ENCODE data around the gene CAPN3. TPM values are rescaled to one million over a fixed set of nuclear protein-coding genes. Genes with fewer than 3 reads are reported as not detected.

CAPN3 gene
- polyA plus RNA-seq, 1 donor (not counting 4 experiments of a cell fraction or from before 2014, with no cell fraction given), result 15.8 TPM

DNA sequence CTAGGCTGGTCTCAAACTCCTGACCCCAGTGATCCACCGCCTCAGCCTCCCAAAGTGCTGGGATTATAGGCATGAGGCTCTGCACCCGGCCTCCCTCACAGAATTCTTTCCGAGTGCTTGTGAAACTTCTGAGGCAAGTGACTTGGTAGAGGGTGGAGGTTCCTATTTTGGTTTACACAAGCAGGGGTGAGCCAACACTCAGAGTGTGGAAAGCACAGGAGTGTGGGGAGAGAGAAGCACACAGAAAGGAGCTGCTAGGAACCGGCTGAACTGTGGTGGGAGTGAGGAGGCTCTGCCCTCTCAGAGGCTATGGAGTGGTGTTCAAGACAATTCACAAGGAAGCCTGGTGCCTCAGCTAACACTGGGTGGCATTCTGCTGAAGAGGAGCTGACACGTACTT, 7.7 kb downstream of the CAPN3 start:
- Histone ChIP-seq H2AFZ (ENCODE audit: control insufficient read depth, low read length) (no peak overlapping the region), H3K9ac (ENCODE audit: control insufficient read depth, extremely low read depth, insufficient read depth, low read length) (no peak overlapping the region), H3K9me1 (ENCODE audit: control insufficient read depth, extremely low read depth, insufficient read depth, low read length) (no peaks in the 10 kb centered on the region), H3K9me3 (ENCODE audit: control insufficient read depth, low read depth, low read length) (no peaks in the 10 kb centered on the region), H3K27ac (ENCODE audit: control insufficient read depth, insufficient read depth, low read length) (no peak overlapping the region), H4K20me1 (ENCODE audit: control insufficient read depth, extremely low read depth, insufficient read depth, low read length) (no peaks in the 10 kb centered on the region), H3K27me3 (ENCODE audit: control insufficient read depth, extremely low read depth, insufficient read depth, low read length) (no peaks in the 10 kb centered on the region), H3K79me2 (ENCODE audit: control insufficient read depth, insufficient read depth, low read length) (no peaks in the 10 kb centered on the region), H3K4me1 (ENCODE audit: control insufficient read depth, extremely low read depth, insufficient read depth, low read length) (peaks cover 3% of the 10 kb centered on the region), H3K4me2 (ENCODE audit: control insufficient read depth, extremely low read depth, insufficient read depth, low read depth, low read length) (no peak overlapping the region), H3K36me3 (ENCODE audit: control insufficient read depth in 2 of 2, extremely low read depth in 1 of 2, insufficient read depth in 2 of 2, low read length in 2 of 2) (no peaks in the 10 kb centered on the region), H3K4me3 (ENCODE audit: control insufficient read depth in 2 of 3, extremely low read depth in 1 of 3, insufficient read depth in 2 of 3, low read depth in 1 of 3, low read length in 3 of 3) (no peak overlapping the region)
- DNase-seq (ENCODE audit: low read depth, low spot score) (no peak), FAIRE-seq (no peak)
- dilution Hi-C loops (cut with MboI; ENCODE audit: extremely low pct_ligation_motif_present, low sequenced_read_pairs), result no loop called here
- TF ChIP-seq, protein P1, sequence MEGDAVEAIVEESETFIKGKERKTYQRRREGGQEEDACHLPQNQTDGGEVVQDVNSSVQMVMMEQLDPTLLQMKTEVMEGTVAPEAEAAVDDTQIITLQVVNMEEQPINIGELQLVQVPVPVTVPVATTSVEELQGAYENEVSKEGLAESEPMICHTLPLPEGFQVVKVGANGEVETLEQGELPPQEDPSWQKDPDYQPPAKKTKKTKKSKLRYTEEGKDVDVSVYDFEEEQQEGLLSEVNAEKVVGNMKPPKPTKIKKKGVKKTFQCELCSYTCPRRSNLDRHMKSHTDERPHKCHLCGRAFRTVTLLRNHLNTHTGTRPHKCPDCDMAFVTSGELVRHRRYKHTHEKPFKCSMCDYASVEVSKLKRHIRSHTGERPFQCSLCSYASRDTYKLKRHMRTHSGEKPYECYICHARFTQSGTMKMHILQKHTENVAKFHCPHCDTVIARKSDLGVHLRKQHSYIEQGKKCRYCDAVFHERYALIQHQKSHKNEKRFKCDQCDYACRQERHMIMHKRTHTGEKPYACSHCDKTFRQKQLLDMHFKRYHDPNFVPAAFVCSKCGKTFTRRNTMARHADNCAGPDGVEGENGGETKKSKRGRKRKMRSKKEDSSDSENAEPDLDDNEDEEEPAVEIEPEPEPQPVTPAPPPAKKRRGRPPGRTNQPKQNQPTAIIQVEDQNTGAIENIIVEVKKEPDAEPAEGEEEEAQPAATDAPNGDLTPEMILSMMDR (optimal IDR thresholded peaks at IDR 0.05 in 1 of 3, IDR thresholded peaks at IDR 0.05 in 1 of 3, conservative IDR thresholded peaks at IDR 0.05 in 1 of 3; ENCODE audit: extremely low read depth in 1 of 3, insufficient read depth in 2 of 3, low read length in 3 of 3), result no peak
- no peak for TF ChIP-seq EZH2 (IDR thresholded peaks at IDR 0.05; ENCODE audit: low read length)

DNA sequence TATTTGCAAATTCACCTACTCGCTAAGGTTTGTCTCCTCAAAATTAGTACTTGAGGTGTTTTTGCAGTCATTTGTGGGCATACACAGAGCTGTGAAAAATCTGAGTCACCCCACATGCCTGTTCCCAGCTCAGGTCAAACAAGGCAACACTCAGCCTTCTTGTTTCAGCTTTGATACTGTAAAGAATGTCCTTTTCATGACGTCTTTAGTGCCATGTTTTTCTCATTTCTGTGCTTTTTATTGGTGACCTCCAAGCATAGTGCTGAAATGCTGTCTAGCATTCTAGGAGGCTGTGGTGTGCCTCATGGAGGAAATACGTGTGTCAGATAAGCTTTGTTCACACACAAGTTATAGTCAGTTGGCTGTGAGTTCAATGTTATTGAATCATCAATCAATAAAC, 8.8 kb downstream of the CAPN3 start:
- Histone ChIP-seq H3K4me1 (ENCODE audit: control insufficient read depth, extremely low read depth, insufficient read depth, low read length) (peaks cover 3% of the 10 kb centered on the region), H3K9ac (ENCODE audit: control insufficient read depth, extremely low read depth, insufficient read depth, low read length) (no peak overlapping the region), H3K4me3 (ENCODE audit: control insufficient read depth in 2 of 3, extremely low read depth in 1 of 3, insufficient read depth in 2 of 3, low read depth in 1 of 3, low read length in 3 of 3) (no peak overlapping the region), H3K36me3 (ENCODE audit: control insufficient read depth in 2 of 2, extremely low read depth in 1 of 2, insufficient read depth in 2 of 2, low read length in 2 of 2) (no peaks in the 10 kb centered on the region), H3K79me2 (ENCODE audit: control insufficient read depth, insufficient read depth, low read length) (no peaks in the 10 kb centered on the region), H4K20me1 (ENCODE audit: control insufficient read depth, extremely low read depth, insufficient read depth, low read length) (no peaks in the 10 kb centered on the region), H3K9me3 (ENCODE audit: control insufficient read depth, low read depth, low read length) (no peaks in the 10 kb centered on the region), H3K27me3 (ENCODE audit: control insufficient read depth, extremely low read depth, insufficient read depth, low read length) (no peaks in the 10 kb centered on the region), H3K9me1 (ENCODE audit: control insufficient read depth, extremely low read depth, insufficient read depth, low read length) (no peaks in the 10 kb centered on the region), H2AFZ (ENCODE audit: control insufficient read depth, low read length) (no peak overlapping the region), H3K4me2 (ENCODE audit: control insufficient read depth, extremely low read depth, insufficient read depth, low read depth, low read length) (no peak overlapping the region), H3K27ac (ENCODE audit: control insufficient read depth, insufficient read depth, low read length) (no peak overlapping the region)
- DNase-seq (ENCODE audit: low read depth, low spot score) (no peak), FAIRE-seq (no peak)
- dilution Hi-C loops (cut with MboI; ENCODE audit: extremely low pct_ligation_motif_present, low sequenced_read_pairs), result no loop called here
- TF ChIP-seq, protein P1 (optimal IDR thresholded peaks at IDR 0.05 in 1 of 3, IDR thresholded peaks at IDR 0.05 in 1 of 3, conservative IDR thresholded peaks at IDR 0.05 in 1 of 3; ENCODE audit: extremely low read depth in 1 of 3, insufficient read depth in 2 of 3, low read length in 3 of 3), result no peak
- no peak for TF ChIP-seq EZH2 (IDR thresholded peaks at IDR 0.05; ENCODE audit: low read length)
